H1 (cell line): ENCODE measurements around the gene ARID5A.

Source experiments
- ATF2 ChIP-seq: IDR thresholded peaks from 2 replicates; pipeline ENCODE4 v1.6.1; 2012; ENCODE audit warnings: low read length, inconsistent platforms
- BRCA1 ChIP-seq: IDR thresholded peaks from 2 replicates; pipeline ENCODE4 v1.6.1; 2012; ENCODE audit warnings: low read depth, low read length, improper control_type of control experiment
- CBX5 ChIP-seq: fragments of 300-800, 300-1000 bp; sonication (generic); IDR thresholded peaks from 2 replicates; pipeline ENCODE4 v1.7.1; 2016; ENCODE audit warnings: antibody characterized with exemption, low read length, low read depth
- CHD1 ChIP-seq: IDR thresholded peaks from 2 replicates; pipeline ENCODE4 v1.6.1; 2012; ENCODE audit warnings: low read depth, low read length, improper control_type of control experiment
- CREB1 ChIP-seq: IDR thresholded peaks from 2 replicates; pipeline ENCODE4 v1.6.1; 2012; ENCODE audit warnings: inconsistent platforms
- CTCF ChIP-seq, 3 experiments: IDR thresholded peaks; 1 replicate in 2 of 3; 2 replicates in 1 of 3; pipeline versions ENCODE4 v1.5.1 to v1.6.1; 2011; ENCODE audit warnings: low read length in 3 of 3, mild to moderate bottlenecking in 3 of 3, inconsistent platforms in 2 of 3, low read depth in 1 of 3, moderate library complexity in 1 of 3; ENCODE audit not compliant: insufficient read depth in 1 of 3; ENCODE audit errors: control extremely low read depth in 1 of 3
- EGR1 ChIP-seq: IDR thresholded peaks from 2 replicates; pipeline ENCODE4 v1.6.1; 2011; ENCODE audit warnings: low read depth, low read length, borderline replicate concordance
- NANOG ChIP-seq: IDR thresholded peaks from 2 replicates; pipeline ENCODE4 v1.6.1; 2011; ENCODE audit warnings: low read length, low read depth, mild to moderate bottlenecking, inconsistent platforms; ENCODE audit not compliant: insufficient read depth, poor library complexity, severe bottlenecking
- POLR2A ChIP-seq, 2 experiments: IDR thresholded peaks; 1 replicate in 1 of 2; 2 replicates in 1 of 2; pipeline ENCODE4 v1.6.1; 2011; ENCODE audit warnings: low read depth in 2 of 2, low read length in 2 of 2, mild to moderate bottlenecking in 2 of 2; ENCODE audit errors: control extremely low read depth in 1 of 2
- POLR2AphosphoS5 ChIP-seq: IDR thresholded peaks from 2 replicates; pipeline ENCODE4 v1.6.1; 2011; ENCODE audit warnings: low read depth, low read length
- USF2 ChIP-seq: IDR thresholded peaks from 2 replicates; pipeline ENCODE4 v1.6.1; 2011; ENCODE audit warnings: low read length, improper control_type of control experiment
- YY1 ChIP-seq: IDR thresholded peaks from 2 replicates; pipeline ENCODE4 v1.6.1; 2011; ENCODE audit warnings: low read depth, mild to moderate bottlenecking, low read length

GRCh38 chr2:96531872-96532505, 4.6 kb upstream of the ARID5A start:
- TF ChIP-seq EGR1 (no peak), POLR2AphosphoS5 (no peak), CHD1 (no peak), YY1 (no peak), NANOG (no peak), USF2 (no peak), CBX5 (no peak), CTCF (IDR thresholded peaks at IDR 0.05; ENCODE audit: control extremely low read depth in 1 of 3, insufficient read depth in 1 of 3, low read depth in 1 of 3, low read length in 3 of 3) (no peak), ATF2 (no peak), CREB1 (peak; percentile 66), POLR2A (IDR thresholded peaks at IDR 0.05; ENCODE audit: control extremely low read depth in 1 of 2, low read depth in 2 of 2, low read length in 2 of 2) (no peak), BRCA1 (no peak)
